T47D (cell line): ENCODE data around the gene NFYA.

ENCODE experiments used
- DNase-seq, 2 experiments: peaks; one replicate each; pipeline versions ENCODE4 v3.0.0 to v3.0.0-alpha.2; 2011 to 2012; ENCODE audit warnings: low read depth in 1 of 2, low spot score in 1 of 2
- JUND ChIP-seq: IDR thresholded peaks from 2 replicates; pipeline ENCODE4 v1.6.1; 2012; ENCODE audit warnings: low read depth
- in situ Hi-C: cut with HindIII; loops from 2 replicates; pipeline ENCODE4 v1.10.0; 2016; ENCODE audit warnings: low sequenced_read_pairs, low pct_unique_long_range_greater_than_20kb

Gene NFYA

GRCh38 chr6:41050536-41050935 lies 22.2 kb upstream of the NFYA start:
- no peak for DNase-seq
- in situ Hi-C loops = no loop called here
- TF ChIP-seq JUND = no peak

GRCh38 chr6:41051873-41052272 lies 20.9 kb upstream of the NFYA start:
- no peak for TF ChIP-seq JUND
- in situ Hi-C loops = no loop called here

GRCh38 chr6:41053041-41053440 lies 19.7 kb upstream of the NFYA start, which contains the start of gene APOBEC2:
Gene APOBEC2 (plus strand): TSS chr6:41053202. CDS start chr6:41053348, 146 bp downstream.
- DNase-seq = no peak
- in situ Hi-C loops = no loop called here

More at GRCh38 chr6:41051873-41052272, 20.9 kb upstream of the NFYA start:
- DNase-seq = no peak

GRCh38 chr6:41054511-41054910 lies 18.3 kb upstream of the NFYA start:
- no peak for DNase-seq
- TF ChIP-seq JUND = no peak
- in situ Hi-C loops = no loop called here

More at GRCh38 chr6:41053041-41053440, 19.7 kb upstream of the NFYA start, which contains the start of gene APOBEC2:
- TF ChIP-seq JUND = no peak

GRCh38 chr6:41055149-41055548 lies 17.6 kb upstream of the NFYA start:
- in situ Hi-C loops = no loop called here
- DNase-seq = no peak
- TF ChIP-seq JUND = no peak

- in situ Hi-C loops = no loop called here
- no peak for DNase-seq
- no peak for TF ChIP-seq JUND
These were observed 15.8 kb upstream of the NFYA start for GRCh38 chr6:41056768-41057490.

- in situ Hi-C loops = no loop called here
- TF ChIP-seq JUND = no peak
These were observed 14.0 kb upstream of the NFYA start for GRCh38 chr6:41058783-41059181.

GRCh38 chr6:41059556-41059955 lies 13.2 kb upstream of the NFYA start:
- no peak for DNase-seq
- in situ Hi-C loops = no loop called here
- TF ChIP-seq JUND = no peak

More at GRCh38 chr6:41058783-41059181, 14.0 kb upstream of the NFYA start:
- DNase-seq = no peak

- TF ChIP-seq JUND = no peak
- no peak for DNase-seq
- in situ Hi-C loops = no loop called here
These were observed 11.5 kb upstream of the NFYA start for GRCh38 chr6:41061196-41061726.

- no peak for TF ChIP-seq JUND
- in situ Hi-C loops = no loop called here
- DNase-seq = no peak
These were observed 10.7 kb upstream of the NFYA start for GRCh38 chr6:41062056-41062455.

GRCh38 chr6:41063884-41064285 lies 8.9 kb upstream of the NFYA start:
- peak in 1 of 2 experiments; percentile 19 for DNase-seq
- in situ Hi-C loops = no loop called here
- no peak for TF ChIP-seq JUND

- no peak for TF ChIP-seq JUND
- DNase-seq = no peak
- in situ Hi-C loops = no loop called here
These were observed 7.9 kb upstream of the NFYA start for GRCh38 chr6:41064841-41065240.

- TF ChIP-seq JUND = no peak
- in situ Hi-C loops = no loop called here
- no peak for DNase-seq
These were observed 7.2 kb upstream of the NFYA start for GRCh38 chr6:41065550-41066026.
